Measurements from ENCODE around the gene AURKB.
A peak's percentile ranks its signal among the peaks of the same experiment; 100 is the strongest.

Gene AURKB

GRCh38 chr17:8160741-8161221 lies 49.6 kb downstream of the AURKB start:
- no peak for DNase-seq

GRCh38 chr17:8160224-8160577 lies 50.2 kb downstream of the AURKB start:
- DNase-seq, result no peak

GRCh38 chr17:8159459-8160223 lies 50.7 kb downstream of the AURKB start:
- no peak for DNase-seq

- no peak for DNase-seq
These were observed 51.4 kb downstream of the AURKB start for GRCh38 chr17:8159032-8159400.

GRCh38 chr17:8158267-8159031 lies 51.9 kb downstream of the AURKB start:
- DNase-seq, result peak; percentile 85

GRCh38 chr17:8156246-8156992 lies 54.0 kb downstream of the AURKB start:
- DNase-seq, result peak; percentile 99

- no peak for DNase-seq
These were observed 54.5 kb downstream of the AURKB start for GRCh38 chr17:8155996-8156245.

GRCh38 chr17:8155231-8155995 lies 55.0 kb downstream of the AURKB start:
- DNase-seq, result no peak

Data from RPMI8226 (cell line).